Effector CD4-positive, alpha-beta T cell (primary cell): ENCODE data around the gene CHRNA9.

ENCODE experiments used
- DNase-seq: peaks from one replicate; pipeline ENCODE4 v3.0.0-alpha.2; 2020

The CHRNA9 gene

GRCh38 chr4:40309250-40309774 is 25.8 kb upstream of the CHRNA9 start:
- peak; percentile 91 for DNase-seq

DNA sequence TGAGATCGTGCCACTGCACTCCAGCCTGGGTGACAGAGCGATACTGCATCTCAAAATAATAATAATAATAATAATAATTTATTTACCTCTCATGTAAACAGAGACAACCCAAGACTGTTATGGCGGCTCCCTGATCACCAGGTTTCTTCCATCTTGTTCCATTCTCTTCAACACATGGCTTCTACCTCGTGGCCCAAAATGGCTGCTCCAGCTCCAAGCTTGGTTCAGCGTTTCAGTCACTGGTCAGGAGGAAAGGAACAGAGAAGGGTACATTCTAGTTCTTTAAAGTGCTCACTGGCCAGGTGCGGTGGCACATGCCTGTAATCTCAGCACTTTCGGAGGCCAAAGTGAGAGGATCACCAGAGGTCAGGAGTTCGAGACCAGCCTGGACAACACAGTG is 24.9 kb upstream of the CHRNA9 start:
- no peak for DNase-seq

DNA sequence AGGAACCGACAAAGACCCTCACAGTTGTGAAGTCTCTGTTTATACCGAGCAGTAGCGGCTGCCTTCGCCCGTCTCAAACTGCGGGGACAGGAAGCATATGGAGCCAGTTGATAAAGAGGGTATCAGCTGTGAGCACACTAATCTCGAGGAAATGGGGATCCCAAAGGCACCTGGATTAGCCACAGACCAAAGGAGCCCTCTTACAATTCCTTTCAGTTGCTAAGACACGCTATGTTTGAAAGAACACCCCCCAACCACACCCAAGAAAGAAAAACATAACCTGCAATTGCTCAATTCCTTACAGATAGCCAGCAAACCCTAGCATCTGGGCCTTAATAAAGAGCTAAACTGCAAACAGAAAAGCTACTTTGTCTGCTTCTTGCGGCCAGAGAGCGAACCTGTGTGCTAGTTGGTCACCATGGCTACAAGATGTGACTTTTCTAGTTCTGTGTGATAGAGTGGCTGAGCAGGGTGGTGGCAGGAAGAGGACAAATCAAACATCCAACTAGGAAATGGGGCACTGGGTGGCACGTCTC is 23.3 kb upstream of the CHRNA9 start:
- DNase-seq, result no peak

DNA sequence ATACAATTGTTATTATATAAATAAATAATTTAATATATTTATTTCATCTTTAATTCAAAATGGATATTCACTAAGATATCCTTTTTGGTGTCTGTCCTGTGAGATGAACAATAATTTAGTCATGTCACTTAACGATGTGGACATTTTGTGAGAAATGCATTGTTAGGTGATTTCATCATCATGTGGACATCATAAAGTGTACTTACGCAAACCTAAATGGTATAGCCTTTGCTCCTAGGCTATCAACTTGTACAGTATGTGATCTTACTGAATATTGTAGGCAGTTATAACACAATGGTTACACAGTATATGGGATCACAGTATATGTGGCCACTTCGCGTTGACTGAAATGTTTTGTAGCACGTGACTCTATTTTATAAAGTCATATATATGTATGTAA is 20.2 kb upstream of the CHRNA9 start:
- no peak for DNase-seq

DNA sequence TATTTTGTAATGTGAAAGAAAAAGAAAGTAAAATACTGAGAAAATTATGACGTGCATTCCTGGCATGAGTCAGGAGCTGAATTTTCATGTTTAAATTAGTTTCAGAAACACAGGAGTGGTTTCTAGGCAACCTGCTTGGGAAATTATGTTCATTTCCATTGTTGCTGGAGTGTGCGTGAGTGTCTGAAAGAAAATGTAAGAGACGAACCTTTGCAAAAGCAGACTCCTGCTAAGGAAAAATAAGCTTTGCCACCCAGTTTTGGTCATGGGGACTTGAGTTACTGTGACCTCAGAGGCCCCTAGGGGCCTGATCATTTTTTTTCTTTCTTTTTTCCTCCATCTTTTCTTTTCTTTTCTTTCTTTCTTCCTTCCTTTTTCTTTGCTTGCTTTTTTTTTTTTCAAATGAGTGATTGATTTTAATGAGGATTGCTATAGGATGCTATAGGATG is 18.8 kb upstream of the CHRNA9 start:
- peak; percentile 40 for DNase-seq

GRCh38 chr4:40316782-40317635 is 18.1 kb upstream of the CHRNA9 start:
- DNase-seq, result peak; percentile 47

DNA sequence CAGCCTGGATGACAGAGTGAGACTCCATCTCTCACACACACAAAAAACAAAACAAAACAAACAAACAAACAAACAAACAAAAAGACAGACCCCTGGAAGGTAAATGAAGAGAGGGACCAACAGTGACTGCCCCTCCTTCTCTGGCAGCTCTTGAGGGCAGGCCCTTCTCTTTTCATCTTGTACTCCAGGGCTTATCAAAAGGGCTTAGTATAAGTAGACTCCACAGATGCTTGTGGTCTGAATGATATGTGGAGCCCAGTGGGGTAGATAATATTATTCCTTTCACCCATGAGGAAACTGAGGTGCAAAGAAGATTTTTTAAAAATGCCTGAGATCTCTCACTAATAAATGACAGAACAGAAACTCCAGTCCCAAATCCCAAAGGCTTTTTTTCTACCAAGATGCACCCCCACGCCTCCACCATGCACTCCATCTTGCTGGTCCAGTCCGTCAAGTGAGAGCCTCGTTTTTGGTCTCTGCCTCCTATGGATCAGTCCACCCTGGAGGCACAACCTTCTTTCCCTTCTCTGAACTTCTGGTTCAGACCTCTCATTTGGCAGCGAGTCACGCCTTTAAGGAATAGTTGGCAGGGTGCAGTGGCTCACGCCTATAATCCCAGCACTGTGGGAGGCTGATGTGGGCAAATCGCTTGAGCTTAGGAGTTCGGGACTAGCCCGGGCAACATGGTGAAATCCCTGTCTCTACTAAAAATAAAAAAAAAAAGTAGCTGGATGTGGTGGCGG is 17.0 kb upstream of the CHRNA9 start:
- no peak for DNase-seq

- DNase-seq, result no peak
Measured at GRCh38 chr4:40321574-40322275, 13.4 kb upstream of the CHRNA9 start.

DNA sequence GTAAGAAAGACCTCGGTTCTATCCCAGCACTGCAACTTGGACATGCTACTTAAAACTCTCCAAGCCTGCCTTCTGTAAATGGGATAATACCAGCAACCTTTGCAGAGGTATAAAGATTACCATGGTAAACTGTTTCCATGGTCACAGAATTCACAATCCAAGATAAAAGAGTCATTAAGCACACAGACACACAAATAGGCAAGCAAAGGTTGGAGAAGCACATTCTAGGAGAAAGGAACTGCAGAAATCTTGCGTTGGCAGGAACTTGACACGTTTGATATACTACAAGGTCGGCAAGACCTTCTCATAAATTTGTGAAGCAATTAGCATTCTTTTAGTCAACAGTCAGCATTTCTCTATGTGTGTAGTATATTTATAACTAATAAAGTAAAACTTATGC is 12.3 kb upstream of the CHRNA9 start:
- DNase-seq, result no peak

DNA sequence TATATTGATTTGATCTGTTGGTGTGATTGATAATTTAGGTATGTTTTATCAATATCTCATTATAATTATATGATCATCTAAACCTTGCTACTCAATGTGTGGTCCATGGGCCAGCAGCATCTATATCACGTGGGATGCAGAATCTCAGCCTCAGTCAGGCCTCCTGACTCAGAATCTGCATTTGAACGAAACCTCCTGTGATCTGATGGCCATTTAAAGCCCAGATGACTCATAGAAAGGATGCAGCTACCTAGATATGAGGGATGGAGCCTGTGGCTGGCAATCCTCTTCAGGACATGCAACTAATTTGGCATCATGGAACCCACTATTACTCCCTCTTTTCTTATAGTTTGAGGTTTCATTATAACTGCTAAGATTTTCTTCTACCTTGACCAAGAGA is 11.3 kb upstream of the CHRNA9 start:
- DNase-seq, result no peak

DNA sequence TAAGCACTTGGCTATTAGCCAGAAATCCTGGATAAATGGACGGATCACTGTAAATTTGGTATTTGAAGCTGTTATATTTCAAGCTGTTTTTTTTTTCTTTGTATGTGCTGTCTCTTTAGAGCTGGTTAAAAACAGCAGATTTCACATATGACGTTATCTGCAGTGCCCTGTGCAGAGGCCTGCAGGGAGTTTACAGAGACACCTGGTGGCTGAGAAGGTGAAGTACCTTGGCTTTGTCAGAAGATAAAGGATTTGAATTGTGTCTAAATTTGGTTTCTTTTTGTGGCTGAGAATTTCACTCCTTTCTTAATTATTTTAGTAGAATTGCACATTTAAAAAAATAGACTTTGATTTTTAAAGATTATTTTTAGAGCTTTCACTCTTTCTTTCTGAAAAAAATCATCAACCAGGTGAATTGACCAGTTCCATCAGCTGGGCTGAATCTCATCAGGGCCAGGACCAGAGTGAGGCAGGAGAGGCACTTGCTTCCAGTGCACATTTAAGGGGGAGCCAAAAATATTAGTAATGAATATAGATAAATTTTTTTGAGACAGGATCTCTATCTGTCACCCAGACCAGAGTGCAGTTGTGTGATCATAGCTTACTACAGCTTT is 9.6 kb upstream of the CHRNA9 start:
- peak; percentile 60 for DNase-seq

DNA sequence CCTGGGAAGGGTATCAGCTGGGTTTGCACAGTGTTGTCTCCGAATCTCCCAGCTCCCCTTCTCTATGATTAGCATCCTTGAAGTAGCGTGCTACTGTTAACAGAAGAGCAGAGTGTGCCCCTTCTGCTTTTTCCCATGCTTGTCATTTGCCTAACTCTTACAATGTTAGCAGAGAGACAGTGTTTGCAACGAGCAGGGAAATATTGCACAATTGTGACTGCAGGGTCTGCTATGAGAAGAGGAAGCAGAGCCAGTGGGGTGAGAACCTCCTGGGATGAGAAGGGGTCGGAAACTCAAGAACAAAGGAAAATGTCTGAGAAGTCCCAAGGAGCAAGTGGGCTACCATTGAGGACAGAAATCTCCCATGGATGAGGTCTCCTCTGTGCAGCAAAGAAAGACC is 7.8 kb upstream of the CHRNA9 start:
- no peak for DNase-seq

- no peak for DNase-seq
Measured at GRCh38 chr4:40328383-40328782, 6.8 kb upstream of the CHRNA9 start.

DNA sequence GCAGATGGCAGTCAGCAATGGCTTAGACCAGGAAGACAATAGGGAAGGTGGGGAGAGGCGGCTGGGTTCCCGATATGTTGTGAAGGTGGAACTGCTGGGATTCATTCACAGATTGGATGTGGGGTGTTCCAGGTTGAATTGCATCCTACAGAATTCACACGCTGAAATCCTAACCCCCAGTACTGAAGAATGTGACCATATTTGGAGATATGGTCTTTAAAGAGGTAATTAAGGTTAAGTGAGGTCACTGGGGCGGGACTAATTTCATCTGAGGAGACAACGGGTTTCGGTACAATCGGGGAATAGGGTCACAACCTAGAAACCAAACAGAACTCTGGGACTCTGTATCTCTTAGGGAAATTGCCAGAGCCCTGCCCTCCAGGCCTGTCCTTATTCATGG is 5.3 kb upstream of the CHRNA9 start:
- no peak for DNase-seq

DNA sequence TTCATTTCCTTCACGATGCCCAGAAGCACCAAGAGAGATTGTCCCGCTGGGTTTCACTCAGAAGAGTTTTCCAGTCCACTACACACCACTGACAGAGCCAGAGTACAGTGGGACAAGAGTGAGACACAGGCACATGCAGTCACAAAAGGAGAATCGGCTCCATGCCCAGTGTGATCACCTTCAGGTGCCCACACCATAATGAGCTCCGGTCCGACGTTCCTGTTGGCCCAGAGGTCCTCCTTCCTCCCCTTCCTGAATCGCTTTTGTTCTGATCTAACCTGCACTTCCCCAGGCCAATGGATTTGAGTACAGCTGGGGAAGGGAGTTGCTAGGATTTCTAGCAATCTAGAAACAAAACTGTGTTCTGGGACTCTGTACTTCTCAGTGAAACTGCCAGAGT is 4.6 kb upstream of the CHRNA9 start:
- DNase-seq, result no peak

DNA sequence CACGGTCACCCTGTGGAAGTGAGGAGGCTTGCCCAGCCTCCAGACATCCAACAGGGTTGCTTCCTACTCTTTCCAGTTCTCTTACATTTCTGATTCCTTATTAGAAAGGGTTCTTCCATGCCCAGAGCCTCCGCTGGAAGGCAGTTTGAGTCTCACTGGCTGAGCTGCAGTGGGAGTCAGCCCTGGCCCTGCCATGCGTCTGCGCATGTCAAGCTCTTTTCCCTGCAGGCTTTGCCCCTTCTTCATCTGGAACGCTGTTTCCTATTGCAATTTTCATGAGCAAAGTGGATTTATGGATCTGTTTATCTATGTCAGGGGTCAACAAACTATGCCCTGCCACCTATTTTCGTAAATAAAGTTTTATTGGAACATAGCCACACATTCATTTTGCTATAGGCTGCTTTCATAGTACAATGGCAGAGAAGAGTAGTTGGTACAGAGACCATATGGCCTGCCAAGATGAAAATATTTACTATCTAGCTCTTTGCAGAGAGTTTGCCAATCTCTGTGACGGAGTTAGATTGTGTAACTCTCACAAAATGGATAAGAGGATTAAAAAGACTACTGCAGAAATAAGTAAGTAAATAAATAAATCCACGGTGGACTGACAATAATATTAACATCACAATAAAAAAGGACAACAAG is 3.9 kb upstream of the CHRNA9 start:
- no peak for DNase-seq

DNA sequence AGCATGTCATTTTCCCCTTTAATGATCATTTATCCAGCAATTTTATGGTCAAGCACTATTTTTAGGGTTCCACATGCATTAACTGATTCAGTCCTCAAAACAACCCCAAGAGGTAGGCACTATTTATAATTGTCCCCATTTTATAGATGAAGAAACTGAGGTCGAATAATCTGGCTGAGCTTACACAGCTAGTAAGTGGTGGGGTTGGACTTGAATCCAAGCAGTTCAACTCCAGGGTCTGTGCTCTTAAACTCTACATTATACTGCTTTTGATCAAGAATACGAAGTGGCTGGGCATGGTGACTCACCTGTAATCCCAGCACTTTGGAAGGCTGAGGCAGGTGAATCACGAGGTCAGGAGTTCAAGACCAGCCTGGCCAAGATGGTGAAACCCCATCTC is 3.2 kb upstream of the CHRNA9 start:
- DNase-seq, result no peak

DNA sequence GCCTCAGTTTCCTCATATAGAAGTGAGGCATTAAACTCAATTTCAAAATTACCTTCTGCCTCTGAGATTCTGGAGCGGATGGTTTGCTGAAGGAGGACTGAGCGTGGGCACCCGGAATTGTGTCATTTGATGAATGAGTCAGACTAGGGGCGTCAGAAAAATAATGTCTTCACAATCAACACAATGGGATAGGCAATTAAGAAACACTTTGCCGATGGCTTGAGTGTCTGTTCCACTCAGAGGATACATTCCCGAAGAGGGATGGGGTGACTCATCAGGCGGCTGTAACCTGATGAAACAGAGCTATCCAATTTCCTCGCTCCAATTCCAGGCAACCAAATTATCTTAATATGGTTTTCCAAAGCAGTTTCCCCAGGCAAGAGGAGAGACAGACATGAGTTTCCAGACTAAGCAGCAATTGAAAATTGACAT is 1.2 kb upstream of the CHRNA9 start:
- DNase-seq, result no peak

DNA sequence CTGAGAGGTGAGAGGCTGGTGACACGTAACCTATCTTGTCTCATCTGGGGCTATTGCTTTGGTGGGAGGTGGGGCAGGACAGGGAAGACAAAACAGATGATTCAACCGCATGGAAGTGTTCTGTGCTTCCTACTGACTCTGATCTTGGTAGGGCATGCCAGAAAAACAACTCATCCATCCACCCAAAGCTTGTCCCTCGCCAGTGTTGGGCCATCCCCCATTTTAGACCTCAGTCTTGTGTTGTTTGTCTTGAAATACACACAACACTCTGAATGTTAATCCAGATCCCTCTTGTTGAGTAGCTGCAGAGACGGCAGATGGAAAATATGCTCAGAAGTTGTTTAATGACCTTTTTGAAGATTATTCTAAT is 377 bp downstream of the CHRNA9 start:
- no peak for DNase-seq

GRCh38 chr4:40337051-40337450 is 1.9 kb downstream of the CHRNA9 start:
- DNase-seq, result no peak

GRCh38 chr4:40337523-40337922 is 2.4 kb downstream of the CHRNA9 start:
- DNase-seq, result no peak

DNA sequence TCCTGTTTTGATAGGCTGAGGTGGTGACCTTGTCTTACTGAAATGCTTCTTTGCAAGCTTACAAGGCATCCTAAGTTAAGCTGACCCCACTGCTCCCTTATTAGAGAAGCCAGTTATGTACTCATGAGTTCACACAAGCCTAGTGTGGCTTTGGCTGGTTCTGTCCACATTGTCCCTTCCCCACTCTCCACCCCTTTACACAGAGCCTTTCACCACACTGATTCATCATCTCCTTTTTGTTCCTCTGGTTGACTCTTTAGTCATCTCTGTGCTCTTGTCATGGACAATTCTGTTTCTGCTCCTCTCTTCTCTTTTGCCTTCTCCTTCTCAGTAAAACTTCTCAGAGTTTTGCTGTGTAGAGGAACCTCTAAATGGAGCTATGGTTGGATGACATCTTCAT is 4.9 kb downstream of the CHRNA9 start:
- no peak for DNase-seq
